Right cardiac atrium (tissue), 5 donors: ENCODE measurements around the gene PRKAR1A. TPM values are rescaled to one million over a fixed set of nuclear protein-coding genes. Genes with fewer than 3 reads are reported as not detected.
"Not testable (repeated sequence)": the region's sequence is repeated elsewhere in the genome, so short reads cannot be mapped to it uniquely, and the experiment has no call there.

ENCODE experiments used
- ATAC-seq, 2 donors: fragments of 200-7000 bp; cut with Tn5 transposase; one replicate each; pipeline versions ENCODE4 v1.8.0 to v1.9.1; 2020; ENCODE audit warnings: moderate library complexity in 2 of 2, mild to moderate bottlenecking in 1 of 2
- DNase-seq, 3 donors: peaks; one replicate each; pipeline ENCODE4 v3.0.0-alpha.2; 2020
- H3K27ac ChIP-seq: one replicate; pipeline ENCODE4 v1.5.1; 2013; ENCODE audit warnings: mild to moderate bottlenecking, low read length, control low read depth, moderate library complexity
- H3K27me3 ChIP-seq: one replicate; pipeline ENCODE4 v1.6.1; 2013; ENCODE audit not compliant: control insufficient read depth, insufficient read depth
- H3K4me1 ChIP-seq: one replicate; pipeline ENCODE4 v1.6.1; 2013; ENCODE audit warnings: low read length; ENCODE audit not compliant: control insufficient read depth, insufficient read depth
- H3K4me3 ChIP-seq: one replicate; pipeline ENCODE4 v1.5.1; 2013; ENCODE audit warnings: low read length, control low read depth
- H3K9me3 ChIP-seq: one replicate; pipeline ENCODE4 v1.6.1; 2013; ENCODE audit warnings: low read length; ENCODE audit not compliant: control insufficient read depth
- WGBS: extraction: QIAGEN DNeasy Blood & Tissue Kit; methylation state at CpG from one replicate; pipeline ENCODE4 v1.1.7; 2013; 5-methylcytosine and 5-hydroxymethylcytosine counted together
- intact Hi-C, 4 donors: fragments of 100-400 bp; cut with DNase I; formaldehyde crosslinking; loops; one replicate each; pipeline versions ENCODE4 v1.11.0 to v1.14.0; 2022 to 2023
- polyA plus RNA-seq: library from polyadenylated mRNA; stranded (reverse); fragments of 200-250 nt; gene quantifications from one replicate; pipeline ENCODE4 v1.2.3, GENCODE V29; 2013
- total RNA-seq, 4 donors: library from RNA; stranded (reverse); fragmentation: NEBNext Ultra II Directional; extraction: Animal tissue kit (Norgen Biotek cat#: 25700); gene quantifications; one replicate each; pipeline ENCODE4 v1.2.1, GENCODE V29; 2021
- donor health status: healthy with polysubstance abuse.
- donor health status: DM: no; HTN: yes; CAD: no.
- donor health status: DM: no; HTN: no; CAD: no.
- donor health status: DM: no; HTN: yes; CAD: no; lungs with severe emphysema.
- donor health status: DM: yes; HTN: yes; CAD: no.

Gene PRKAR1A
- total and polyA plus RNA-seq, 5 donors, result 187 to 768 (median 582) TPM

DNA sequence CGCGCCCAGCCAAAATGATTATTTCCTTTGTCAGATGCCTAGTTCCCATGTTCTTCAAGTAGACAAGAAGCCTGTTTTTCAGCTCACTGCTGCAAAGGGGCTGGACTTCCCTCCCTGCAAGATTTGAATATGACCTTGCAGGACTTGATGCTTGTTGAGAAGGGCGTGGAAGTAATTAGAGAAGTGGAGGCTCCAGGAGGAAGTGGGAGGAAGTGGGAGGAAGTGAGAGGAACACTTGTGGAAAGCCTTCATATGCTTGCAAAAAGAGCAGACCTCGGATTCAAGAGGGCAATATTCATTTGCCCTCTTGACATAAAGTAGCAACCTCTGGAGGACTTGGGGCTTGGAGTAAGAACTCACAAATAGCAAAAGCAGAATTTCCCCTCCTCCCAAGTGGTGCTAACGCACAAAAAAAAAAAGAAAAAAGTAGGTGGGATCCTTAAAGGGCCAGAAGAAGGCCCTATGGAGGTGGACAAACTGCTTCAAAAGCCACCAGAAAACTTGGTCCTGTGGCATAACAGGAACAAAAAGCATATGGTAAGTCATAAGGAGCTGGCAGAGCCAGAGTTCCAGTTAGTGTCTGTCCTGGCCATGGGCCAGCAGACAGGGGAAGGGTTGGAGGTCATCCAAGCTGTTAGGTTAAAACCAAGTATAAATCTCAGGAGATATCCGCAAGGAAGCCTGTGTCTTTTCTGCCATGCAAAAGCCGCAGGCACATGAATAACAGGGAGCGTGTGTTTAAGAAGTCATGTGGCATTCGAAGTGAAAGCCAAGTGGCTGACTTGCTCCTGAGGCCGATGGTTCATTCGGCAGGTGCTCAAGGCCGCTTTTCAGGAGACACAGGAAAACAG, 20.6 kb upstream of the PRKAR1A start:
- peak; percentile 41 to 72 (median 69) for DNase-seq
- WGBS, result 36% methylated on average over 12 of the region's 12 CpGs
- intact Hi-C loops, result no loop called here
- H3K4me3 ChIP-seq, result no peak overlapping the region
- H3K27me3 ChIP-seq, result no peaks in the 10 kb centered on the region
- peak; percentile 59 to 60 for ATAC-seq
- no peaks in the 10 kb centered on the region for H3K9me3 ChIP-seq
- peaks cover 7% of the 10 kb centered on the region for H3K4me1 ChIP-seq
- H3K27ac ChIP-seq, result no peak overlapping the region

DNA sequence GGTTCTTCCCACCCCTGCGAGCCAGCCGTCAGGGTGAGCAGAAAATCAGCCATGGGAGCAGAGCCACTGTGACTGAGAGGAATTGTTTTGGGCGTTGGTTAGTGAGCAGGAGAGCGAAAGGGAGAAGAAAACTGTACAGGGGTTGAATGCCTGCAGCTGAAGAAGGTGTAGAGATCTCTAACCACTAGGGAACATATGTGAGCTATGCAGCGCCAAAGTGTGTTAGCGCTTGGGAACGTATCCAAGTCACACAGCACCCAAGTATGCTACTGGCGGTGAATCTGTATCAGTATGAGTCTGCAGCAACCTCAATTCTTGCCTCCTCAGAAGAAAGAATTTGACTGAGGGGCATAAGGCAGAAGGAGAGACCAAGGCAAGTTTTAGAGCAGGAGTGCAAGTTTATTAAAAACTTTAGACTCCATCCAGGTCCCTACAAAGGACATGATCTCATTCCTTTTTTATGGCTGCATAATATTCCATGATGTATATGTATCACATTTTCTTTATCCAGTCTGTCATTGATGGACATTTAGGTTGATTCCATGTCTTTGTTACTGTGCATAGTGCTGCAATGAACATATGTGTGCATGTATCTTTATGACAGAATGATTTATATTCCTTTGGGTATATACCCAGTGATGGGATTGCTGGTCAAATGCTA, 19.7 kb upstream of the PRKAR1A start:
- DNase-seq, H3K27me3 ChIP-seq, intact Hi-C loops, ATAC-seq, H3K9me3 ChIP-seq, H3K4me1 ChIP-seq, H3K27ac ChIP-seq, H3K4me3 ChIP-seq: not testable (repeated sequence)
- WGBS, result 92% methylated on average over 8 of the region's 8 CpGs

DNA sequence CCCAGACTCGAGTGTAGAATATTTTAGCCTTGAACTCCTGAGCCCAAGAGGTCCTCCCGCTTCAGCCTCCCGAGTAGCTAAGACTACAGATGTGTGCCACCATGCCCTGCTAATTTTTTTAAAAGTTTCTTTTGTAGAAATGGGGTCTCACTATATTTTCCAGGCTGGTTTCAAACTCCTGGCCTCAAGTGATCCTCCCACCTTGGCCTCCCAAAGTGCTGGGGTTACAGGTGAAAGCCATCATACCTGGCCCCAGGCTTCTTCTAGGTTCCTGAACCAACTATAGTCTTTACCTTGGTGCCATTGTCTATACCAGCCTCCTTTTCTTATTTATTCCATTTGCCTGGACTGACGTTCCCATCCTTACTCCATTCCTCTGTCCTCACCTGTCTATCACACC, 17.1 kb upstream of the PRKAR1A start:
- WGBS, result 93% methylated on average over 4 of the region's 4 CpGs

DNA sequence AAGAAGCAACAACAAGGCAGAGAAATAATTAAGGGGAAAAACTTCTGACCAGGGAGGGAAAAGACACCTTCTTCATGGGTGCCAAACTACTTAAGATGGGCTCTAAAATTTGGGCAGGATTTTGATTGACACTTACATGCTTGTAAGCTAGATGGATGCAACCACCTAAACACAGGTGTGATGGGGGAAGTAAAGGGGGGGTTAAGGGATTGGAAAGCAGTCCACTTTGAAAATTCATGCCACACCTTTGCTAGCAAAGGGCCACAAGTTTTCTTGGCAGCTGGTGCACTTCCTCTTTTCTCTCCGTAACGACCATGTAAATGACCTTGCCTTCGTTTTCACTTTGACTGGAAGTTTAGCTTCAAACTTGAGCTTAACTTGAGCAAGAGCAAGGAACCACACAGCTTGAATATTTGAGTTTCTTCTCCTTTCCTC, 14.3 kb upstream of the PRKAR1A start:
- 11% methylated on average over 3 of the region's 3 CpGs for WGBS
- Histone ChIP-seq H3K27ac (peak overlapping the region; percentile 51), H3K9me3 (no peaks in the 10 kb centered on the region), H3K4me3 (no peak overlapping the region), H3K4me1 (no peaks in the 10 kb centered on the region), H3K27me3 (no peaks in the 10 kb centered on the region)
- DNase-seq, result no peak
- intact Hi-C loops, result no loop called here
- no peak for ATAC-seq

More for the DNA sequence above, 17.1 kb upstream of the PRKAR1A start:
- Histone ChIP-seq H3K27ac (no peak overlapping the region), H3K9me3 (no peaks in the 10 kb centered on the region), H3K27me3 (no peaks in the 10 kb centered on the region), H3K4me3 (no peak overlapping the region), H3K4me1 (peaks cover 7% of the 10 kb centered on the region)
- ATAC-seq (no peak), DNase-seq (no peak)
- intact Hi-C loops, result no loop called here

DNA sequence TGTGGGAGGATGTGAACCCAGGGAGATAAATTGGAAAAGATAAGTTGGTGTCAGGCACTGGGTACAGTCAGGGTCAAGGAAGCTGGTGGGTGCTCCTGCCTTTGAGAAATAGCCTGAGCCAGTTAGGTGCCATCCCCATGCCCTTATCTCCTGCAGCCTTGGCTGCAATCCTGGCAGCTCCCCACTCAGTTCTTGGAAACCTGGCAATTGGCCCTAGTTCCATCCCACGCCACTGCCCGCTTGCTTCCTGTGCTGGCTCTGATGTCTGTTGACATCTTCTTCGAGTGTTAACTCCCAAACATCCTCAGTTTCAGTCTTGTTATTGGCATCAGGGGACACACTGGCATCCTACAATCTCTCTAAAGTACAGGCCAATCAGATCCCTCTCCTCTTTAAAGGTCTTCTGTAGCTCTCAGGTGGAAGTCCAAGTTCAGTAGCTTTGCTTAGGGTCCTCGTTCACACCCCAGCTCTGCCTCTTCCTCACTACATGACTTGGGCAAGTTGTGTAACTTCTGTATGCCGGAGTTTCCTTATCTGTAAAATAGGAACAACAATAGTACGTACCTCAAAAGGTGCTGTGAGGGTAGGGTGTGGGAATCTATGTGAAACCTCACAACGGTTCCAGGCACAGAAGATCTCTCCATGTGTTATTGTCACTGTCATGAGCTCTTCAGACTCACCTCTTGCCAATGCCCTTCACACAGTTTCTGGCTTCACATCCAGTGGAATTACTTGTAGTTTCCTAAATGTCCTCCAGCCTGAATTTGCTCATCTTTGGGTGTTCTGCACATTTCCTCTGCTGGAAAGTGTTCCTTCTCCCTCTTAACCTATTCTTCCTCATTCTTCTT, 13.5 kb upstream of the PRKAR1A start:
- 23% methylated on average over 7 of the region's 7 CpGs for WGBS
- peak; percentile 86 to 89 for ATAC-seq
- DNase-seq, result peak; percentile 55 to 80 (median 78)
- Histone ChIP-seq H3K27me3 (no peaks in the 10 kb centered on the region), H3K4me1 (no peaks in the 10 kb centered on the region), H3K4me3 (no peak overlapping the region), H3K9me3 (no peaks in the 10 kb centered on the region), H3K27ac (peak overlapping the region; percentile 79)
- intact Hi-C loops, result no loop called here

DNA sequence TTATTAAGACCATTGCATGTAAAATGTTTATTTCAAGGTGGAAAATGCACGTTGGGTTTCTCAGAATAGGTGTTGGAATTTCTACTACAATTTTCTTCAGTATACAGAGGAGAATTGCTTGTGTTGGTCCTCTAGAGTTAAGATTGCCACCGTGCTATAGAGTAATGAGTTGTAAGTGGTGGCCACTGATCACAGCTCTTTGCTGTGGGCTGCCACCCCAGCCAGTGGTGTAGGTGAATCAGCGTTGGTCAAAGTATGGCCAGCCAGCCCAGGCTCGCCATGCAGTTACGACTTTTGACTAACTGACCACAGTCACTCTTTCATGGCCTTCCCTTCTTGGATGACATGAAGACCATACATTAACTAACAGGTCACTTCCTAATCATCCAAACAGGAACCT, 12.6 kb upstream of the PRKAR1A start:
- no peak overlapping the region for H3K27ac ChIP-seq
- no peak for ATAC-seq

DNA sequence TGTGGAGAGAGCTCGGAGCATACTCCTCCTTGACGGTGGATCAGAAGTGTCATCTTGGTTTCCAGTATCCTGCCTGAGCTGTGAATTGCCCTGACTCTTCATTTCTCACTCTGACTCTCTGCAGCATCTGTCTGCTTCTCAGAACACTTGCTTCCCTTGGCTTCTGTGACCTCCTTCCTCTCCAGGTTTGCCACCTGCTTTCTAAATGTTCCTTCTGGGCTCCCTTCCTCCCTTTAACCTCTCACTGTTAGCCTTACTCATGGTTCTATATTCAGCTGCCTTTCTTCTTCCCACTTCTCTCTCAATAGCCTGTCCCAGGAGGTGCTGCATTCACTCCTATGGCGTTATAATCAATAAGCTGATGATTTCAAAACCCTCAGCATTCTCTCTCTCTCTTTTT, 11.2 kb upstream of the PRKAR1A start:
- intact Hi-C loops, result no loop called here
- no peak for DNase-seq
- H3K4me1 ChIP-seq, result no peaks in the 10 kb centered on the region
- H3K27me3 ChIP-seq, result no peaks in the 10 kb centered on the region
- 75% methylated on average over 3 of the region's 3 CpGs for WGBS
- ATAC-seq, result no peak
- H3K27ac ChIP-seq, result no peak overlapping the region
- H3K9me3 ChIP-seq, result no peaks in the 10 kb centered on the region
- no peak overlapping the region for H3K4me3 ChIP-seq

More for the DNA sequence above, 12.6 kb upstream of the PRKAR1A start:
- H3K9me3 ChIP-seq, result no peaks in the 10 kb centered on the region
- no peaks in the 10 kb centered on the region for H3K4me1 ChIP-seq
- no peak overlapping the region for H3K4me3 ChIP-seq
- no peak for DNase-seq
- intact Hi-C loops, result no loop called here
- WGBS, result 90% methylated on average over 5 of the region's 5 CpGs
- no peaks in the 10 kb centered on the region for H3K27me3 ChIP-seq

DNA sequence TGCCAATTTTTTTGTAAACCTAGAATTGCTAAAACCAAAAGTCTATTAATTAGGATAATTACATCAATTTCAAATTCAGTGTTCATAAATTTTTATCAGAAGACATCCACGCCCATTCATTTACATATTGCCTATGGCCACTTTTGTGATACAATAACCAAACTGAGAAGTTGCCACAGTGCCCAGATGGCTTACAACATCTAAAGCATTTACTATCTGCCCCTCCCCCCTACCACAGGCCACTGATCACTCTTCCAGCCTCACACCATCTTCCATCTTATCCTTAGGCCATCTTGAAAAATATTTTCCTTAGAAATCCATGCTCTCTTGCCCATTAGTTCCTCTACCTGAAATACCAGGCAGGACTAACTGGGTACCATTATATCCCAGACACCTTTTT, 6.3 kb upstream of the PRKAR1A start:
- 91% methylated on average over 1 of the region's 1 CpG for WGBS
- no peak overlapping the region for H3K27ac ChIP-seq
- intact Hi-C loops, result no loop called here
- no peak overlapping the region for H3K4me3 ChIP-seq
- H3K4me1 ChIP-seq, result no peaks in the 10 kb centered on the region
- H3K9me3 ChIP-seq, result no peaks in the 10 kb centered on the region
- no peak for DNase-seq
- H3K27me3 ChIP-seq, result no peaks in the 10 kb centered on the region
- ATAC-seq, result no peak

DNA sequence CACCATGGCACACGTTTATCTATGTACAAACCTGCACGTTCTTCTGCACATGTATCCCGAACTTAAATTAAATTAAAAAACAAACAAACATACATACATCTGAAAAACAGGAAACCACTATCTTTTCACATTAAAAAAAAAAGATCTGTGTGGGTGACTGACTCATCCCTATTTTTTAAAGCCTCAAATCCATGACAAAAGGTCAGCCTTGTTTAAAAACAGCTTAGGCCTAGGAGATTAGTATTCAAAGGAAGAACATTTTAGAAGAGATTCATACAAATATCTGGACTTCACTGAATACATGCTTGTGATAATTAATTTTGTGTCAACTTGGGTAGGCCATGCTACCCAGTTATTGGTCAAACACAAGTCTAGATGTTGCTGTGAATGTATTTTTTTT, 4.7 kb upstream of the PRKAR1A start:
- intact Hi-C loops, result no loop called here
- 83% methylated on average over 3 of the region's 3 CpGs for WGBS
- H3K4me1 ChIP-seq, result no peaks in the 10 kb centered on the region
- no peaks in the 10 kb centered on the region for H3K9me3 ChIP-seq
- H3K27me3 ChIP-seq, result no peaks in the 10 kb centered on the region
- DNase-seq, result no peak
- no peak for ATAC-seq
- no peak overlapping the region for H3K27ac ChIP-seq
- H3K4me3 ChIP-seq, result no peak overlapping the region

DNA sequence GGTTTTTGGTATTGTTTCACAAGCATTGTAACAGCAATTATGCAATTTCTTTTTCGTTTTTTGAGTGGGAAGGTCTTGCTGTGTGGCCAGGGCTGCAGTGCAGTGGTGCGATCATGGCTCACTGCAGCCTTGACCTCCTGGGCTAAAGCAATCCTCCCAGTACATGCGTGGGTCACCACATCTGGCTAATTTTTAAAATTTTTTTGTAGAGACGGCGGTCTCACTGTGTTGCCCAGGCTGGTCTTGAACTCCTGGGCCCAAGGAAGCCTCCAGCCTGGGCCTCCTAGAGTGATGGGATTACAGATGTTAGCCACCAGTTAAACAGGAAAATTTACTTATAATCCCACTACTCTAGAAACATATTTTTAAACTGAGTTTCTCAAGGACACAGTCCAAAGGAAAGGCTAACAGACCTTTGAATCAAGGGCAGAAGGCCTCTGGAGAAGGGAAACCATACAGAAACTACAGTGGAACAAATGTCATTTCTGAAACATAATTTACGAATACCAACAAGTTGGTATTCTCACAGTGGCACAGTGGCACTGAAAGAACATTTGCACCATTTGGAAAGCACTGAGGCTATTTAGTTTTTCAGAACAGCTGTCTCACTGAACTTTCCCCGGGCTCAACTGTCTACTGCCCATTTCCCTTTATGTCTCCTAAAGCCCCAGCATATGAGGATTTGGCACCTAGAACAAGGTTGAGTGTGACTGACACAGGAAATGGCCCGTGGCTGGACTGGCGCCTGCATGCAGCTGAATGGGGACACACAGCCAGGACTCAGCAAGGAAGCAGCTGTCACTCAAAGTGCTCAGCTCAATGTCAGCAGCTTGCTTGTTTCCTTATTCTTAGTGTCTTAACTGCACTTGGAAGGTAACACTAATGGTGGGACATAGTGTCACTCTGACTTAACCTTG, 2.8 kb upstream of the PRKAR1A start:
- Histone ChIP-seq H3K4me1 (no peaks in the 10 kb centered on the region), H3K9me3 (no peaks in the 10 kb centered on the region), H3K27ac (peak overlapping the region; percentile 39), H3K27me3 (no peaks in the 10 kb centered on the region), H3K4me3 (no peak overlapping the region)
- whole genome bisulfite sequencing, result 57% methylated on average over 9 of the region's 9 CpGs
- DNase-seq, result peak; percentile 45 to 86 (median 75)
- no peak for ATAC-seq
- intact Hi-C loops, result loop anchor here in 1 of 4 donors (10.0 kb wide), 1 partner anchor 45 kb away; no protein-coding TSS in a partner anchor
